OCI-M2 (cell line): ENCODE measurements around the gene IDH3B.
"Not testable (repeated sequence)": the region's sequence is repeated elsewhere in the genome, so short reads cannot be mapped to it uniquely, and the experiment has no call there.

Source experiments
- DNase-seq: peaks from one replicate; lab custom pipeline; 2025; ENCODE audit not compliant: unreplicated experiment; lab: John Stamatoyannopoulos, UW

IDH3B gene

DNA sequence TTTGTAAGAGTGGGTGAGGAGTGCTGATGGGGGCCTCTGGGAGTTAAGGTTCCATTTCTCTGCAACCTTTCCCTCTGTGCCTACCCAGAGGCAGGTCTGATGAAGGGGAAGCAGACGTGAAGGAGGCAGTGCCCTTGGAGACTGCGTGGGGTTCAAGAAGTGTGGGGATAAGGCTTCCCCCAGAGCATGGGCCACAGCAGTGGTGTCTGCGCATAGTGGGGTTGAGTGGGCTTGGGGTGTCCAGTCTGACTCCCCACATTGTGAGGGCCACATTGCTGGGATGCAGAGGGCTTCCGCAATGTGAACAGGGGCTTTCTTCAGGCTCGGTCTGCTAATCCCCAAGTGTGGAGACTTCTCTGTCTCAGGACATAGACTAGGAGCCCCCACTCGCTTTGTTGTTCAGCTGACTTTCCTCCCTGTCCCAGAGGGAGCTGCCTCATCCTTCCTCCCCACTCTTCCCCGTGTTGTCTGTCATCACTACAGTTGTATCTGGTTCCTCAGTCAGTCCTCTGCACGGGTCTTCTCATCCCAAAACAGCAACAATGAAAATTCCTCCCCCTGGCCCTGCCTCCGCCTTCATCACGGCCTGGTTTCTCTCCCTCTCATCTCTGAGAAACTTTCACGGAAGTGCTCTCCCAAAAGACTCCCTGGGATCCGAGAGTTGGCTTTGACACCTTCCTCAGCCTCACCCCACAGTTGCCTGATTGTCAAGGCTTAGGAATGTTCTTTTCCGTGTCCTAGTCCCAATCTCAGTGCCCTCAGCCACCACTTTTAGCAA, 31.4 kb upstream of the IDH3B start:
- no peak for DNase-seq

DNA sequence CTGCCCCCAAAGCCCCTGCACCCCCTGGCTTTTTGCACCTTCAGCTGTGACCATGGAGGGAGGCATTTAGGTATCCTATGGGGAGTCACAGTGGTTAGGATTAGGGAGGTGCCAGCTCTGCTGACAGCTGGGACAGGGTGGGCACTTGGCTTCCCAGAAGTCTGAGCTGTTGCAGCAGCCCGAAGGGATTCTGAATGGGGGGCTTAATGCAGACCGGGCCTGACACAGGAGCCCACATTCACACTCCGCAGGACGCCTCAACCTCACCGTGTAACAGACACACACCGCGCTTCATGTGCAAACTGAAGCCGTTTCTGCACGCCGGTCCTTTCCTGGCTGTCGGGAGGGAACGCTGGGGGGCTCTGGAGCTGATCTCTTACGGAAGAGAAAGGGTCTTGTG, 30.5 kb upstream of the IDH3B start:
- DNase-seq: no peak

DNA sequence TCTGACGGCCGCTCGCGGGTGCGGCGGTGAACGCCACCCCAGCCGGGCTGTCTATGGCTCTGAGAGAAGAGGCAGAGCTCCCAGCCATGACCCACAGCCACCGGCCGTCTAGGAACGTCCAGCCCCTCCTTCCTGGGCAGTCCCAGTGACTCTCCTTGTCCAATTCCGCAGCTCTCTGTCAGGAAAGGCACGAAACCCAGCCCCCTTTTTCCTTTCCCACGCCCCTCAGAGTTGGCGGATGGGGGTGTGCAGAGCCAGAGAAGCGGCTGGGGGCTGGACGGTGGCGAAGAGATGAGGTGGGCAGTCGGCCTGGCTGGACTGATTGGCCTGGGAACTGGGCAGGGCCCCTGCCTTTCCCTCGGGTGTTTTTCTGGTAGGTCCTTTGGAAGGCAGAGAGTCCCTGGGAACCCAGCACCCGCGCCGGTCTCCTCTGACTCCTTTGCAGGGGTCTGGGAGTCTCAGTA, 30.0 kb upstream of the IDH3B start:
- DNase-seq: no peak

DNA sequence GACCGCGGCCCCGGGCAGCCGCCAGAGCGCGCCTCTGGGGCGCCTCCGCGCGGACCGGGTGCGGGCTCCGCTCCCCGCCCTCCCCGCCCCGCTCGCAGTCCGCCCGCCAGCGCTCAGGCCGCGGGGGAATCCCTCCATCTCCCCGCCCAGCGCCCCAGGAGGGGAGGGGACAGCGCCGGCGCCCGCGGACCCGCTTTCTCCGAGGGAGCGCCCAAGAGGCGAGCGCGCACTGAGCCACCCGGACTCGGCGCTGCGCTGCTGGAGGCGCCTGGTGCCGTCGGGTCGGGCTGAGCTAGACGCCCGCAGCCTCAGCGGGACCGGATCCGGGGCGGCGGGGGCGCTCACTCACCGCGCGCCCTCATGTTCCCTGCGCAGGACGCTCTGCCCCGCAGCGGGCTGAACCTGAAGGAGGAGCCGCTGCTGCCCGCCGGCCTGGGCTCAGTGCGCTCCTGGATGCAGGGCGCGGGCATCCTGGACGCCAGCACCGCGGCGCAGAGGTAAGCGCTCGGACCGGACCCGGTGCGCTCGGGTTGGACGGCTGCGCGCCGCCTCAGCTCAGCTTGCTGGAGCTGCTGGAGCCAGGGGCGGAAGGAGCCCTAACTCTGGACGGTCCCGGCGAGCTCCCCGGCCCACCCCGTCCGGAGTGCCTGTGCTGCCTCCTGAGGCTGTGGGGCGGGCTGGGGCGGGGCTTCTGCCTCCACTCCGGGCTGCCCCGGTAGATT, 29.4 kb upstream of the IDH3B start:
- no peak for DNase-seq

DNA sequence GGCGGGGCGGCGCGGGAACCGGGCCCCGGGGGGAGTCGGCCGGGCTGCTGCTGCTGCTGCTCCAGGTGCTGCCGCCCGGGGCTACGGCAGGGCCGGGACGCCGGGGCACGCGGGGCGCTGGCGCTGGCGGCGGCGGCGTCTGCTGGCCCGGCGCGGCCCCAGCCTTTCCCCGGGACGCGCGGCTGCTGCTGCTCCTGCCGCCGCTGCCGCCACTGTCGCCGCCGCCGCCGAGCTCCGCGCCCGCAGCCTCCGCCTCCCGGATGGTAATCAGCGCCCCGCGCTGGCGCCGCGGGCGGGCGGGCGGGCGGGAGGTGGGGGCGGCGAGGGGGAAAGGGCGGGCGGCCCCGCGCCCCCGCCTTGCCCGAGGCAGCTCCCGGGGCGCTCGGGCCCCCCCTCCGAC, 28.9 kb upstream of the IDH3B start:
- no peak for DNase-seq

DNA sequence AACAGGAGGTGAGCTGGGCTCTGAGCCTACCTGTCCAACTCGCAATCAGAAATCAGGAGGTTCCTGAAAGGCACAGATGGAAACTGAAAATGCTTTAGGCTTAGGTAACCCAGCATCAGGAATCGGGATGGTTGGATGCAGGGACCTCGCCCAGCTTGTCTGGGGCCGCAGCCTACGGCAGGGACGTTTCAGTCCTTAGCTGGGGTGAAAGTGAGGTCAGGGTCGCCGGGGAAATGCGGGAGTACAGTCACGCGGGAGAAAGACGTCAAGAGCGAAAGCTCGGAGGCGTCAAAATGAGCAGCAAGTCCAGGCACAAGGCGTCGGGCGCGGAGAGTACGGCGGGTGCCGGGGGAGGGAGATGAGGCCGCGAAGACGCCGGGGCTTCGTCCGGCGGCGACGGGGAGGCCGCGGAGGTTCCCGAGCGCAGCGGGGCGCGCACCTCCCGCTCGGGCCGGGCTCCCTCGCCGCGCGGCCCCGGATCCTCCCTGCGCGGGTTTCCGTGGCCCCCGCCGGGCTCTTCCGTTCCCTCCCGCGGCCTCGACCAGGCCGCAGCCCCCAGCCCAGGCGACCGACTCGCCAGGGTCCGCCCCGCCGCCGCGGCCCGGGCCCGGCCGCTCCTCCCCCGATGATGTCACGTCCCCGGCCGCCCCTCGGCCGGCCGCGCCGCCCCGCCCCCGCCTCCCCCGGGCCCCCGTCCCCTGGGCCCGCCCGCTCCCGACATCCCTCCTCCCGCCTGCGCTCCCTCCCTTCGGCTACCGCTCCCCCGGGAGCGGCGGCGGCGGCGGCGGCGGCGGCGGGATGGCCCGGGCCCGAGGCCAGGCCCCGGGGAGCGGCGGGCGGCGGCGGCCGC, 28.2 kb upstream of the IDH3B start, which contains the start of gene EBF4:
Gene EBF4 (plus strand): TSS at position 745 of the 850 bp plus-strand sequence. CDS start 866 bp downstream, outside the sequence.
- no peak for DNase-seq

DNA sequence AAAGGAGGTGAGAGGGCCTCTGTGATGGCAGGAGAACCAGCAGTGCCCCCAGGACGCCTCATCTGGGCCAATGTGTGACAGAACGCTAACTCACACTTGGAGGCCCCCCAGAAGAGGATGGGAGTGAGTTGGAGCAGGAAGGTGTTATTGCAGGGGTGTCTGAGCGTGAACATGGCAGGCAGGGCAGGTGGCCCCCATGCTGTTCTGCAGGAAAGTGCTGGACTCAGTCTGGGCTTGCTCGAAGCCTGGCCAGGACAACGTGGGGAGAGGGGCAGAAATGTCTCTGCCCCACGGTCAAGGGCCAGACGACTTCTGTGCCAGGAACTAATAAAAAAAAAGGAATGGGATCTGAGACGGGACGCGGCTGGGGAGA, 27.6 kb upstream of the IDH3B start:
- no peak for DNase-seq

DNA sequence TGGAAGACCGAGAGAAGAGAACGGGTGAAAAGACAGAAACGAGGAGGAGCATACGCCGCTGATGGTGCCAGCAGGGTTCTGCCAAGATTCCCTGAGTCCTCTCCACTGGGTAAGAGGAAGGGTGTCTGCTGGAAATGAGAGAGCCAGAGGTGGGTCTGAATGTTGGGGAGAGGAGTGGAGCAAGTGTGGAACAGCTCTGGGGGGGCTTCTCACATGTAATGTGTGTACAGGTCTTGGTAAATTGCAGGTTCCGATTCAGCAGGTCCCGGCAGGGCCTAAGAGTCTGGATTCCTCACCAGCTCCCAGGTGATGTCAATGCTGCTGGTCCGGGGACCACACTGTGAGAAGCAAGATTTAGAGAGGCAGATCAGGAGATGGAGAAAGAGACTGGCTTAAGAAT, 27.1 kb upstream of the IDH3B start:
- no peak for DNase-seq

DNA sequence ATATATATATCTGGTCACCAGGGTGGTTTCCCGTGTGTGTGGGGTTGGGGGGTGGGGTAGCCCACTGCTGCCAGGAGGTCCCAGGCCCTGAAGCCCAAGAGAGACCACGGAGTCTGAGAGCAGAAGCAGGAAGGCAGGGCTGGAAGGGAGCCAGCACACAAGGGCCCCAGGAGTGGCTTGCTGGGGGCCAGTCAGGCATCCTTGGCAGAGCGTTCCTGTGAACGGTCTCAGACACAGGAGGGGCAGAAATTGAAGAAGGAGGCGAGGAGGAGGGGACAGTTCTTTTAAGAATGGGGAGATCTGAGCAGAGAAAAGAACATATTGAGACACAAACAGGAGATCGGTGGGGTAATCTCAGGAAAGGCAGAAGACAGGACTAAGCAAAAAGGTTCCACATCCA, 26.7 kb upstream of the IDH3B start:
- no peak for DNase-seq

DNA sequence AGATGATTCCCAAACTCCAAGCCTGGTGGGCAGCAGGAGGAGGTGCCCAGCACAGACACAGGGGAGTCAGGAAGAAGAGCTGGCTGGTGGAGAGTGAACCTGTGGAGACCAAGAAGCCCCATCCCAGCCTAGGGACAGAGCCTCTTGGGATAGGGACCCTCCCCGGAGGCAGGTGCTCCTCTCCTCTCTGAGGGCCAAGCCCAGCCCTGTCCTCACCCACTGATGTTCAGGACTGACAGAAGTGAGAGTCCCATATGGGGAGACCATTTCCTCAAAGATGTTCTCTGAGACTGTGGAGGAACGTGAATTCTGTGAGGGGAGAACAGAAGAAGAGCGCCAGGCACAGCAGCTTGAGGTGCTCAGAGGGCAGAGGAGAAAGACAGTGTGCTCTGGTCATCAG, 26.2 kb upstream of the IDH3B start:
- DNase-seq: no peak

DNA sequence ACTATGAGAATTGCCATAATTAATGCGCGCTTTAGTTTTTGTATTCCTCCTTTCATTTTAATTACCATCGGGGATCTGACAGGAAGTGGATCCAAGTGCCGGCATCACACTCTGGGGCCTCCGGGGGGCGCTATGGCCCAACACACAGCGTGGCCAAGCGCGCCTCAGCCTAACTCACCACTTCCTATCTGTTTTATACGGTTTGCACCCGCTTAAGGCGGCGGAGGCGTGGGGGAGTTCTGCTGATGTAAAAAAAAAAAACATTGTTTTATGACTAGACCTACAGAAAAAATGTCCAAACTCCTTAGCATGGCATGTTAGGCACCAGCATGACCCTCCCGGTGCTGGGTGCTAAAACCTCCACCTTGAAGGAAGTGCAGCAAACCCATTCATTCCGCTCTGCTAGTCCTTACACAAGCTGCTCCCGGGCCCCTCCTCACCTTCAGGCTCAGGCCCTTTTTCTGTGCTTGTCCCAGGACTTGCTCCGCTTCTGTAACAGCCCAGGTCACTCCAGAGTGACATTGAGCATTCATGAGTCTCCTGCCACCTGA, 24.1 kb upstream of the IDH3B start:
- no peak for DNase-seq

DNA sequence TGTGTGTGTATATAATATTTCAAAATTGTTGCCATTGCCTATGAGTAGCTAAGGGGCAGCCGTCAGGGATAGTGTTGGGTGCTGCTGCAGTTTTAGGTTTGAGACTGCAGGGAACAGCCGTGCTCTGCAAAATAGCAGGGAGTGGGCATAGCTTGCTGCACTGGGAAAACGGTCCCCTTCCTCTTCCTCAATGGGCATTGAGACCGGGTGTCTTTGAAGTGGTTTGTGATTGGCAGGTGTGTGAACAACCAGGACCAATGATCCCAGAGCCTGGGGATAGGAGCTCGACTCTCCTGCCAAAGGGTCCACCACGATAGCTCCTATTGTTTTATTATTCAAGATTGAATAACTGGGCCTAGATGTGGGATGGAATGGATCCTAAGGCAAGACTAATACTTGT, 23.5 kb upstream of the IDH3B start:
- no peak for DNase-seq

DNA sequence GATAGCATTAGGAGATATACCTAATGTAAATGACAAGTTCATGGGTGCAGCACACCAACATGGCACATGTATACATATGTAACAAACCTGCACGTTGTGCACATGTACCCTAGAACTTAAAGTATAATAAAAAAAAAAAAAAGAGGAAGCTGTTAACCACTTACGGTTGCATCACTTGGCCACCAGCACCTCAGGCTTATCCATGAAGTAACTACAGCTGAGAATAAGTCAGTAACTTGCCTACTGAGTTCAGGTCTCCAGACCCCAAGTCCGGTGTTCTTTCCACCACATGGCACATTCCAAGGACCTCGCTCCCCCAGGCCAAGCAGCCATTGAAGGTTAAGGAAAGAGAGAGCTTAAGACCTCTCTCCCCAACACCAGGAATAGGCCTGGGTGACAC, 20.8 kb upstream of the IDH3B start:
- DNase-seq: not testable (repeated sequence)

DNA sequence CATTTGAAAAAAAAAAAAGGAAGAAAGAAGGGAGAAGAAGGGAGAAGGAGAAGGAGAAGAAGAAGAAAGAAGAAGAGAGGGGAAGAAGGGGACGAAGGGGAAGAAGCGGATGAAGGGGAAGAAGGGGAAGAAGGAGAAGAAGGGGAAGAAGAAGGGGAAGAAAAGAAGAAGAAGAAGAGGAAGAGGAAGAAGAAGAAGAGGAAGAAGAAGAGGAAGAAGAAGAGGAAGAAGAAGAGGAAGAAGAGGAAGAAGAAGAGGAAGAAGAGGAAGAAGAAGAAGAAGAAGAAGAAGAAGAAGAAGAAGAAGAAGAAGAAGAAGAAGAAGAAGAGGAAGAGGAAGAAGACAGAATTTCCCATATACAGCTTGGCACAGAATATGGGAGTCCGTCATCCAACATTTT, 18.0 kb upstream of the IDH3B start:
- DNase-seq: not testable (repeated sequence)

DNA sequence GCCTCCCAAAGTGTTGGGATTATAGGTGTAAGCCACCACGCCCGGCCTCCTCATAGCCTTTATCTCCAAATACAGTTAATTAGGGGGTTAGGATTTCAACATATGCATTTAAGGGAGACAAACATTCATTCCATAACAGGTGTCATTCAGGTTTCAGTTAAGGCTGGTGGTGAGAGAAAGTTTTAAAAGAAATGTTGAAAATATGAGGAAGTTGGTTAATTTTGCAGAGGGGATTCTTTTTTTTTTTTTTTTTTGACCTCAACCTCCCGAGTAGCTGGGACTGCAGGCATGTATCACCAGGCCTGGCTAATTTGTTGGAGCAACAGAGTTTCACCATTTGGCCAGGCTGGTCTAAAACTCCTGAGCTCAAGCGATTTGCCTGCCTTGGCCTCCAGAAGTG, 16.0 kb upstream of the IDH3B start:
- DNase-seq: no peak

DNA sequence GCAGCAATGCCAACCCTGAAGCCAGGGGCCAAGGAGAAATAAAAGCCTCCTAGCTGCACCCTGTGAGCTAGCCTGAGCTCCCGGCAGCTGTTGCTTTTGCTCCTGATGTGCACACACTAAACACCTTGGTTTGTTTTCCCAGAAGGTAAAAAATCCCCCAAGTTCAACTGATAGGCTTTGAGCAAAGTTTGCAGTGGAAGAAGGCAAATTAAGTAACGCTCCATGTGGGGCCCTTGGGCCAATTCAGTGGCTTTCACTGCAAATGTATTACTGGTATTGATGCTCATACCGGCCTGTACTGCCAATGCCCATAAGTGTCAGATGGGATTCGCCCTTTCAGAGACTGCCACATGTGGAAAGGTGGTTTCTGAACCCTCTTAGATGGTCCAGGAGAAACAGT, 9.4 kb upstream of the IDH3B start:
- no peak for DNase-seq

DNA sequence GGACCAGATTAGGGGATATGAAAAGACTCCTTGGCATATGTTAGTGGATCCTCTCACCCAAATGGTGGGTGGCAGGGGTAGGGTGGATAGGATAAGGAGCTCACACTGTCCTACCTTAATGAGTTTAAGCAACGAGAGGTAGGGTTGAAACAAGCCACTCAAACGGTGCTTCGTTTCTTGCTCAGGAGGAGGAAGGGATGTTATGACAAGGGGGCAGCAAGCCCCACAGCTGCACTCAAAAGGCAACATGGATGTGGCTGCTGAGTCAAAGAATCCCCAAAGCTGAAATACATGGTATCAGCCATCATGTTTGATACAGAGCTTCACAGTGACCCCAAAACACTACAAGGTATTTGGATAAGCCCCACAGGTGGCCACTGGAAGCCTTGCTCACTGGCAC, 8.4 kb upstream of the IDH3B start:
- DNase-seq: no peak

DNA sequence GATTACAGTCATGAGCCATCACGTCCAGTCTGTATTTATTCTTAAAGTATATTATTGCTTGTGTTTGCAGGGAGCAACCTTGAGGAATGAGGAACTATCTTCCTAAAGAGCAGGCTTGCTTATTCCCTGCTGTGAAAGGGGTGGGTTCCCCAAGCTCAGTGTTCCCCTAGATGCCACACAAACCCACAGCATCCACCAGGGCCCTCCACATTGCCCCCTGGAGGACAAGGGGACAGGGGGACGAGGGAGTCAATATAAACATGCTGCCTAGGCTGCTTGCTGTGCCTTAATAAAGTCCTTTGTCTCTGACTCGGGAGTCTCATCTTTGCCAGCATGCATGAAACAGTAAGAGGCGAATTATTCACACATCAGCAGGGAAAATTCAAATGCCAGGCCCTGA, 8.0 kb upstream of the IDH3B start:
- DNase-seq: no peak

DNA sequence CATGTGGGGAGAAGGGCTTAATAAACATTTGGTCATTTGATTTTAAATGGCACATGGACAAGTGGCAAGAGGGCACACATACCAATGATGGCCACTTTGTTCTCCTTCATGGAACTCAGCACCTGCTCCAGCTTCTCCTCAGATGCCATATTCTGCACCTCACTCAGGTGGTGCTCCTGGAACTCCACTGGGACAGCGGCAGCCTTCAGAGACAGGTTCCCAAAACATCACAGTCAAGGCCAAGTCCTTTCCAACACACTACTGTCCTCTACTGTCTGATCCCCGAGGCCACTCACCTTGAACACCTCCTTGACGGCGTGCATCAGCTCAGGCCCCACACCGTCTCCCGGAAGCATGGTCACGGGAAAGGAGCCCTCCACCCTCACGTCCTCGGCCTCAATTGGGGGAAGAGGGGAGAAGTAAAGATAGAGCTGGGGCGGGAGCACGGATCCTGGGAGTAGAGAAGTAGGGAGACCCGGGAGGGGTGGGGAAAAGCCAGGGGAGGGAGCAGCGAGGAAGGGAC, 591 bp downstream of the IDH3B start:
- no peak for DNase-seq

DNA sequence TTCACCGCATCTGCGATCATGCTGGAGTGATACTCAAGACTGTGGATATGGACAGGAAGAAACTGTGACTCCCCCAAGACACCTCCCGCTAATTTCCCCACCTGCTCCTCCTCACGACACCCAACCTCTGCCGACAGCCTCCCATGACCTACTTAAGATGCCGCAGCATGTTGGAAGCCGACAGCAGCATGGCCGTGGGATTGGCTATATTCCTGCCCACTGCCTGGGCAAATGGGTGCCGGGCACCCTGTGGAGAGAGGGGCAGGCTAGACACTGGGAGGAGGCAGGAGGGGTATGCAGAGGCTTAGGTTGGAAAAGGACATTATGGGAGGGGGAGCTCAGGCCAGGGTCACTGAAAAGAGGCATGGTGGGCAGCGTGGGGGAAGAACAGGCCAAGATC, 4.5 kb downstream of the IDH3B start:
- DNase-seq: no peak
